HG03280 (cell line): ENCODE results near the gene NES.

ENCODE experiments used
- ATAC-seq: cut with Tn5 transposase; IDR thresholded peaks from one replicate; pipeline ENCODE4 v1.9.1; 2021; ENCODE audit warnings: mild to moderate bottlenecking, moderate library complexity; ENCODE audit not compliant: unreplicated experiment

The NES gene

GRCh38 chr1:156684227-156684782, 7.1 kb upstream of the NES start:
- ATAC-seq = no peak

- no peak for ATAC-seq
These were observed 5.1 kb upstream of the NES start for GRCh38 chr1:156682166-156682890.

GRCh38 chr1:156681196-156681960, 4.2 kb upstream of the NES start:
- ATAC-seq = no peak

GRCh38 chr1:156680056-156680455, 2.8 kb upstream of the NES start:
- no peak for ATAC-seq

GRCh38 chr1:156677616-156678596, 699 bp upstream of the NES start:
- no peak for ATAC-seq

- ATAC-seq = no peak
These were observed 940 bp downstream of the NES start for GRCh38 chr1:156676114-156676819.

GRCh38 chr1:156675210-156676113, 1.7 kb downstream of the NES start:
- no peak for ATAC-seq

- ATAC-seq = no peak
These were observed 3.7 kb downstream of the NES start for GRCh38 chr1:156673387-156674121.

GRCh38 chr1:156671804-156672203, 5.4 kb downstream of the NES start:
- no peak for ATAC-seq

- no peak for ATAC-seq
These were observed 6.4 kb downstream of the NES start for GRCh38 chr1:156670791-156671190.

- ATAC-seq = no peak
These were observed 6.8 kb downstream of the NES start for GRCh38 chr1:156670359-156670758.

- no peak for ATAC-seq
These were observed 7.4 kb downstream of the NES start for GRCh38 chr1:156669794-156670193.

- no peak for ATAC-seq
These were observed 8.2 kb downstream of the NES start for GRCh38 chr1:156668801-156669637.

GRCh38 chr1:156667968-156668709, 9.1 kb downstream of the NES start:
- no peak for ATAC-seq

- ATAC-seq = no peak
These were observed 9.6 kb downstream of the NES start for GRCh38 chr1:156667610-156667967.

GRCh38 chr1:156666862-156667609, 10.2 kb downstream of the NES start:
- no peak for ATAC-seq
